Epithelial cell of proximal tubule (primary cell): ENCODE data around the gene ADPGK. TPM values are rescaled to one million over a fixed set of nuclear protein-coding genes. Genes with fewer than 3 reads are reported as not detected.

Experiments
- DNase-seq: peaks from one replicate; pipeline ENCODE4 v3.0.0-alpha.2; 2011; ENCODE audit warnings: low read depth
- H3K4me3 ChIP-seq: 2 replicates; pipeline ENCODE4 v1.5.1; 2011; ENCODE audit warnings: low read depth, mild to moderate bottlenecking, low read length
- total RNA-seq: library from RNA; depleted of rRNA; stranded (reverse); fragments of >200 nt; gene quantifications from 2 replicates; pipeline ENCODE4 v1.2.3, GENCODE V29; 2015
- TF ChIP-seq, protein P1 (sequence below): conservative IDR thresholded peaks from 2 replicates; pipeline ENCODE4 v1.5.1; 2012; ENCODE audit warnings: low read depth, mild to moderate bottlenecking, low read length

The ADPGK gene
- total RNA-seq, 1 donor from 2014 or later: 48.8 TPM

DNA sequence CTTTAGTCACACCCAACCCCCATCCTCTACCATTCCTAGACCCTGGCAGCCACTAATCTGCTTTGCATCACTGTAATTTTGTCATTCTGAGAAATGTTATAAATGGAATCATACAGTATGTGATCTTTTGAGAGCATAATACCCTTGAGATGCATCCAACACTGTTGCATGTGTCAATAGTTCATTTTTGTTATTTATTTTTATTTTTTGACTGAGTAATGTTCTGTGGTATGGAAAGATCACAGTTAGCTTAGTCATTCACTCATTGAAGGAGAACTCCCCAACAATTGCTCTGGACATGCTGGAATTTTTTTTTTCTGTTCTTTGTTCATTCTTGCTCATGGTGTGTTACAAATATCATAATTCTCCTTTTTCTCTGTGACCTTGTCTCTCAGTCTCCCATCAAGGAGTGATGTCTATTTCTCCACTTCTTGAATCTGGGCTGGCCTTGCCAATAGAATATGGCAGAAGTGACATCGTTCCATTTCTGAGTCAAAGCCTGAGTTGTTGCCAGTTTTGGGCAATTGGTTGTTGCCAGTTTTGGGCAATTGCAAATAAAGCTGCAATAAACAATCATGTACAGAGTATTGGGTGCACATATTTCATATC, 6.8 kb upstream of the ADPGK start:
- H3K4me3 ChIP-seq: no peak overlapping the region
- no peak for DNase-seq
- TF ChIP-seq, protein P1, sequence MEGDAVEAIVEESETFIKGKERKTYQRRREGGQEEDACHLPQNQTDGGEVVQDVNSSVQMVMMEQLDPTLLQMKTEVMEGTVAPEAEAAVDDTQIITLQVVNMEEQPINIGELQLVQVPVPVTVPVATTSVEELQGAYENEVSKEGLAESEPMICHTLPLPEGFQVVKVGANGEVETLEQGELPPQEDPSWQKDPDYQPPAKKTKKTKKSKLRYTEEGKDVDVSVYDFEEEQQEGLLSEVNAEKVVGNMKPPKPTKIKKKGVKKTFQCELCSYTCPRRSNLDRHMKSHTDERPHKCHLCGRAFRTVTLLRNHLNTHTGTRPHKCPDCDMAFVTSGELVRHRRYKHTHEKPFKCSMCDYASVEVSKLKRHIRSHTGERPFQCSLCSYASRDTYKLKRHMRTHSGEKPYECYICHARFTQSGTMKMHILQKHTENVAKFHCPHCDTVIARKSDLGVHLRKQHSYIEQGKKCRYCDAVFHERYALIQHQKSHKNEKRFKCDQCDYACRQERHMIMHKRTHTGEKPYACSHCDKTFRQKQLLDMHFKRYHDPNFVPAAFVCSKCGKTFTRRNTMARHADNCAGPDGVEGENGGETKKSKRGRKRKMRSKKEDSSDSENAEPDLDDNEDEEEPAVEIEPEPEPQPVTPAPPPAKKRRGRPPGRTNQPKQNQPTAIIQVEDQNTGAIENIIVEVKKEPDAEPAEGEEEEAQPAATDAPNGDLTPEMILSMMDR: no peak

DNA sequence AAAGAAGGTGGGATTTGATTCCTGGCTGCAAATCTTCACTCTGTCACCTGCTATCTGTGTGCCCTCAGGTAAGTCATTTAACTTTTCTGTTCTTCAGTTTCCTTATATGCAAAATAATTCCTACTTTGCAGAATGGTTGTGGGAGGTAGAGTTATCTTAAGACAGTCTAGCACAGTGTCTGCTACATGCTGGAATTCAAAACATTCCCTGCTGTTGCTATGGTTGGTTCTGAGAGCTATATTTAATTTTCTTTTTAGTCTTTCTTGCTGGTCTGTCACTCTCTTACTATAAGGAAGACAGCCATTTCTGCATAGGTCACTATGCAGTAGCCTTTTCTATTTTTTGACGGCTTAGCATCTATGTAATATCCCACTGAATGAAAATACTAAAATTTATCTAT, 4.0 kb upstream of the ADPGK start:
- TF ChIP-seq, protein P1: no peak
- DNase-seq: no peak

DNA sequence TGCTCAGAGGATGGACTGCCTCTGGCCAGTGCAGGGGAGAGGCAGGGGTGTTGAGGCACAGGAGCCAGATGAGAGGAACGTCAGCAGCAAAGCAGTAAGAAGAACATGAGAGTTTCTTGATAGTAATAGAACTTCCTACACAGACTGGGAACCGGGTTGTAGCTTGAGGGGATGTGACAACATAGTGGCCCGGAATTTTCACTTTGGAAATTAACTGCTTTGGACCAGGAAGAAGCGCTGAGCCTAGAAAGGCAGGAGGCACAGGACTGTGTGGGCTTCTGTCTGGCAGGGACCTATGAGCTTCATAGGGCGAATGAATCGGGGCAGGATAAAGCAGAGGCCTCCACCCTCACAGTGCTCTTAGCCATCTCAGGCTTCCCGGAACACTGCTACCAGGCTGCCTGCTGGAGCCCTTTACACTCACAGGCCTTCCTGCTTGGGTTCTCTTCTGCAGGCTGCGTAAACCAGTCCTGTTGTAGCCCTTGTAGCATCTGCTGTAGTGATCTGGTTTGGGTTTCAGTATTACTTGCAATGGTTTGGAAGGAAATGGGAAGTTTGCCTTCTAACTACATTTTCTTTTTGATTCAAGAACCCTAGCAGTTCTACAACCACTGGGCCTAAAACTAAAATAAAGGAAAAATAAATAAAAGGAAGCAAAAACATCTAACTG, 3.3 kb upstream of the ADPGK start:
- TF ChIP-seq, protein P1: no peak
- no peak overlapping the region for H3K4me3 ChIP-seq
- no peak for DNase-seq

More for the DNA sequence above, 4.0 kb upstream of the ADPGK start:
- no peak overlapping the region for H3K4me3 ChIP-seq

DNA sequence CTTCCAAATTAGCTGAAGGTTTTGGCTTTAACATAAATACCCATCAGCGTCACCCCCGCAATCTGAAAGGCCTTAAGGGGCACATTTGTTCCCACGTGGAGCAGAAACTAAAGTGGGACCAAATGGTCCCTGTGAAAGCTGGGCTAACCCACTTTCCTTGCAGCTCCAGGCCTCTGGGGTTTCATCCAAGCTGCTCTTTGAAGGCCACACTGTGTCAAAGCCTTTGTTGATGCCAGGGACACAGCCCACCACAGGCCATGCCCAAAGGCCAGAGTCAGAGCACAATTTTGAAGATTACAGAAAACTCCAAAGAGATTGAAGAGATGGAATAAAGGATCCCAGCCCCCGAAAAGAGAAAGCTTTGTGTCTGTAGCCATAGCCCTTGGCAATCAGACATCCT, 2.7 kb upstream of the ADPGK start:
- H3K4me3 ChIP-seq: no peak overlapping the region
- TF ChIP-seq, protein P1: no peak
- no peak for DNase-seq

DNA sequence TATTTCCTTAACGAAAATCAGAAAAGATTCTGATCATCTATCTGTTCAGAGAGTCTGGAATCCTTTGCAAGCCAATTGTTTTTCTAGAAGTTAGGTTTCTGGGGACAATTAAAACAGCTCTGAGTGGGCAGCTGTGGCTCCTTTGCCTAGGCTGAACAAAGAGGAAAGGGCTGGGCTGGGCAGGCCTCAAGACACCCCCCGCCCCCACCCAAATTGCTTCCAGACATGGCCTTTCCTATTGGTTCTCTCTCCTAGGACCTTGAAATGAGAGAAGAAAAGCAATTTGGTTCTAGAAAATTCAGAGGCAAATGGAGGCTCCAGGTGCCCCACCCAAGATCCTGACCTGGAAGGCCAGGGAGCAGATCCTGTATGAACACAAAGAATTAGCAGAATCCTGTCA, 2.3 kb upstream of the ADPGK start:
- no peak for DNase-seq
- TF ChIP-seq, protein P1: no peak
- no peak overlapping the region for H3K4me3 ChIP-seq

DNA sequence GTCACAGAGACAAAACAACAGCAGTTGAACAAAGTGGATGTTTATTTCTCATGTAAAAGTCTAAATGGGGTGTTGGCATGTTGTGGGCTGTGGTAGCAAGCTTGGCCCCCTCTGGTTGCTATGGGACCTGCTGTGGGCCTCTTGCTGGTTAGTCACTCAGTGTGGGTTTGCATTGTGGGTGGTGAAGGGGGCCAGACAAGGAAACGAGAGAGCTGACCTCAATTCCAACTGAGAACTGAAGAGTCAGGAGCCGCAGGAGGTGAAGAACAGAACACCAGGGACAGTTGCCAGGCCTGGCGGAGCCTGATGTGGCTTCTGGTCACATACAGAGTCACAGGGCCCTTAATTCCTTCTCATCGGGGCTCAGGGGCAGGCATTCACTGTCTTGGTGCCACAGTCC, 1.9 kb upstream of the ADPGK start:
- DNase-seq: no peak
- TF ChIP-seq, protein P1: no peak
- no peak overlapping the region for H3K4me3 ChIP-seq

DNA sequence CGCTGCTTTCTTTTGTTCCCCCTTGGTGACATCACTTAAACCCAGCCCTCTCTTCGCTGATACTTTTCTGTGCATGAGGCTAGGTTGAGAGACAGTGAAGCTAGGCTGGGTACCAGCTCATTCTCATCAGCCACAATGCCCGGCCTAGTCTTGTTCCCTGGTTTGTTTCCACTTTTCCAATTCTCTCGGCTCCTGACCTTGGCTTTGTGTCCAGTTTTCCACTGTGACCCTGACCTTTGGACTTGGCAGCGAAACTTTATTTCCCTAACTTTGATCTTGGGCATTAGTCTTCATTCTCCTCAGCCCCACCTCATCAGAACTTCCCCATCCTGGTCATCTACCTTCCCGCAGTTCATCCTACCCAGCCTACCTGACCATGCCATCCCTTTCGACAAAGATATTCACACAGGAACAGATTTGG, 908 bp upstream of the ADPGK start:
- no peak for DNase-seq
- TF ChIP-seq, protein P1: no peak
- peak overlapping the region; percentile 87 for H3K4me3 ChIP-seq
